Neural cell (in vitro differentiated cells): ENCODE results near the gene CEMIP.

Experiments used
- CTCF ChIP-seq: fragments of 450-650 bp; IDR thresholded peaks from 2 replicates; pipeline ENCODE4 v1.5.1; 2014; ENCODE audit warnings: antibody characterized with exemption, mild to moderate bottlenecking, moderate library complexity; ENCODE audit not compliant: poor library complexity, severe bottlenecking
- EP300 ChIP-seq: fragments of 450-650 bp; conservative IDR thresholded peaks from 2 replicates; pipeline ENCODE4 v1.6.1; 2014; ENCODE audit warnings: antibody characterized with exemption, mild to moderate bottlenecking, moderate library complexity; ENCODE audit not compliant: poor library complexity, severe bottlenecking
- EZH2 ChIP-seq: fragments of 200-600, 300-800 bp; shearing (Covaris generic), sonication (generic); IDR thresholded peaks from 2 replicates; pipeline ENCODE4 v1.6.1; 2014; ENCODE audit warnings: antibody characterized with exemption, low read length, borderline replicate concordance, mild to moderate bottlenecking; ENCODE audit not compliant: insufficient read depth, poor library complexity, severe bottlenecking

- no peak for TF ChIP-seq CTCF
- TF ChIP-seq EZH2, result no peak
- TF ChIP-seq EP300, result no peak
Observed at GRCh38 chr15:80974914-80975313, 195.7 kb downstream of the CEMIP start.
